MV-4-11 (cell line): Measurements from ENCODE around the gene UBE2K.
"Not testable (repeated sequence)": the region's sequence is repeated elsewhere in the genome, so short reads cannot be mapped to it uniquely, and the experiment has no call there.

Experiments
- DNase-seq: peaks from one replicate; lab custom pipeline; 2025; lab: John Stamatoyannopoulos, UW

UBE2K gene

GRCh38 chr4:39808231-39808749 is 110.4 kb downstream of the UBE2K start:
- DNase-seq = peak; percentile 72

- DNase-seq = no peak
Measured at GRCh38 chr4:39812500-39812899, 114.6 kb downstream of the UBE2K start.

GRCh38 chr4:39813033-39813432 is 115.1 kb downstream of the UBE2K start:
- DNase-seq = not testable (repeated sequence)

GRCh38 chr4:39813761-39814160 is 115.8 kb downstream of the UBE2K start:
- not testable (repeated sequence) for DNase-seq

DNA sequence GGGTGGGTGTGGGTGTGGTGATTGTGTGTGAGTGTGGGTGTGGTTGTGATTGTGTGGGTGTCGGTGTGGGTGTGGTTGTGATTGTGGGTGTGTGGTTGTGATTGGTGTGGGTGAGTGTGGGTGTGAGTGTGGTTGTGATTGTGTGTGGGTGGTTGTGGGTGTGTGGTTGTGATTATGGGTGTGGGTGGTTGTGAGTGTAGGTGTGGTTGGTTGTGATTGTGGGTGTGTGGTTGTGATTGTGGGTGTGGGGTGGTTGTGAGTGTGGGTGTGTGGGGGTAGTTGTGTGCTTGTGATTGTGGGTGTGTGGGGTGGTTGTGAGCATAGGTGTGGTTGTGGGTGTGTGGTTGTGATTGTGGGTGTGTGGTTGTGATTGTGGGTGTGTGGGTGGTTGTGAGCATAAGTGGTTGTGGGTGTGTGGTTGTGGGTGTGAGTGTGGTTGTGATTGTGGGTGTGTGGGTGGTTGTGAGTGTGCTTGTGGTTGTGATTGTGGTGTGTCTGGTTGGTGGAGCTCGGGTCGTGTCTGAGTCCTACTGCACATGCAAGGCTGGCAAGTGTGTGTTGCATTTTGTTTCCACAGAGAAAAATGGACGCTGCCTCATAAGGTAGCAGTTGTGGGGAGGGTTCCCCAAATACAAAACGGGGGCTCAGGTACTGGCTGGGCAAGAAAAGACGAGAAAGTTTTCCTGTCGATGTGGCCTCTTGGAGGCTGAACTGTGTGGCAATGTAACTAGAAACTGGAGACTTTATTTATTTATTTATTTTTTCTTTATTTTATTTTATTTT is 116.7 kb downstream of the UBE2K start:
- DNase-seq = no peak

DNA sequence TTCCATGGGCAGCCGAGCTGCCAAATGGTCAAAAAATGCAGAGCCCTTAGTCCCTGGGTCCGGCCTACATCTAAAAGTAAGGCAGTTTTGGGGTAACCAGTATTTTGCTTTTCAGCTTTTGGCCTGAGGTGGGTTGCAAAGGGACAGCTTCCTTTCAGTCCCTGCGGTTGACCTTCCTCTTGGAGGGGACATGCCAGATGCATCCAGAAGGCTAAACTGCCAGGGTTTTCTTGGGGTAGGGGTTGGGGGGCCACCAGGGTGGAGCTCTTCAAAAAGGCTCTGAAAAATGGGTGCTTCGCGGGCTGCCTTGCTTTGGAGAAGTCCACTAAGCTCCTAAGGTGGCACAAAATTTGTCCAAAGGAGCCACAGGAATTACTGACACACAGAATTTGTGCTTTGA is 120.7 kb downstream of the UBE2K start:
- no peak for DNase-seq

- no peak for DNase-seq
Measured at GRCh38 chr4:39820186-39820585, 122.2 kb downstream of the UBE2K start.

GRCh38 chr4:39821951-39822350 is 124.0 kb downstream of the UBE2K start:
- DNase-seq = no peak

DNA sequence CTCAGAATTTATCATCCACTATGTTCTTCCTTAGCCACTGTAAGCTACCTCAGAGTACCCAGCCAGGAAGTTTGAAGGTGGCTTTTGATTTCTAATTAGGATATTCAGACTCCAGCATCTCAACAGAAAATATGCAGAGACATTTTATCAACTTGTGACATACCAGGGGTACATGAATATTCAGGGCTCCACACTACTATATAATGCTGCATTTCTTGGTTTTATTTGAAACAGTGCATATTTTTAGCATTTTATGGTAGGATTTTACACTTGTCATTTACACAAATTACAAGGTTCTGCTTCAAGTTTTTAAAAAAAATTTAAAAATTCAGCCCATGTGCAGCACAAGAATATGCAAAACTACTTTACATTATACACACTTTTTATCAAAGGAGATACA is 124.7 kb downstream of the UBE2K start:
- DNase-seq = no peak

- DNase-seq = no peak
Measured at GRCh38 chr4:39823191-39823590, 125.3 kb downstream of the UBE2K start.

GRCh38 chr4:39825090-39825489 is 127.2 kb downstream of the UBE2K start:
- peak; percentile 90 for DNase-seq

- DNase-seq = no peak
Measured at GRCh38 chr4:39825741-39826231, 127.8 kb downstream of the UBE2K start.
